Endodermal cell (in vitro differentiated cells): ENCODE measurements around the gene PCTP. TPM values are rescaled to one million over a fixed set of nuclear protein-coding genes. Genes with fewer than 3 reads are reported as not detected.

Experiments
- DNase-seq: peaks from one replicate; pipeline ENCODE4 v3.0.0-alpha.2; 2017
- H3K27ac ChIP-seq: 2 replicates; pipeline ENCODE4 v1.5.1; 2013; ENCODE audit warnings: mild to moderate bottlenecking, low read depth, low read length, moderate library complexity
- H3K27me3 ChIP-seq: 2 replicates; pipeline ENCODE4 v1.6.1; 2013; ENCODE audit warnings: mild to moderate bottlenecking, low read length, moderate library complexity; ENCODE audit not compliant: insufficient read depth, control insufficient read depth, poor library complexity, severe bottlenecking
- H3K36me3 ChIP-seq: 2 replicates; pipeline ENCODE4 v1.7.0; 2013; ENCODE audit warnings: mild to moderate bottlenecking, low read length, moderate library complexity; ENCODE audit not compliant: control insufficient read depth, insufficient read depth
- H3K4me1 ChIP-seq: one replicate; pipeline ENCODE4 v1.7.0; 2013; ENCODE audit warnings: low read length; ENCODE audit not compliant: control insufficient read depth, insufficient read depth
- H3K4me3 ChIP-seq: 2 replicates; pipeline ENCODE4 v1.5.1; 2013; ENCODE audit warnings: mild to moderate bottlenecking, low read length, moderate library complexity
- H3K9ac ChIP-seq: 2 replicates; pipeline ENCODE4 v1.6.1; 2013; ENCODE audit warnings: mild to moderate bottlenecking, low read length, moderate library complexity; ENCODE audit not compliant: poor library complexity, severe bottlenecking; ENCODE audit errors: extremely low read depth
- H3K9me3 ChIP-seq: 2 replicates; pipeline ENCODE4 v1.6.1; 2013; ENCODE audit warnings: mild to moderate bottlenecking, low read length, moderate library complexity; ENCODE audit not compliant: control insufficient read depth
- H3K27ac Mint-ChIP-seq: 2 replicates; pipeline ENCODE4 v1.8.0; 2020; ENCODE audit warnings: mixed read lengths
- H3K27me3 Mint-ChIP-seq: 2 replicates; pipeline ENCODE4 v1.8.0; 2021; ENCODE audit warnings: mild to moderate bottlenecking, mixed read lengths; ENCODE audit not compliant: insufficient read depth
- H3K36me3 Mint-ChIP-seq: 2 replicates; pipeline ENCODE4 v1.8.0; 2020; ENCODE audit warnings: low read depth, mixed read lengths
- H3K4me1 Mint-ChIP-seq: 2 replicates; pipeline ENCODE4 v1.8.0; 2020; ENCODE audit warnings: mixed read lengths
- H3K4me3 Mint-ChIP-seq: 2 replicates; pipeline ENCODE4 v1.8.0; 2020; ENCODE audit warnings: mild to moderate bottlenecking, moderate library complexity, mixed read lengths
- H3K9me3 Mint-ChIP-seq: 2 replicates; pipeline ENCODE4 v1.8.0; 2020; ENCODE audit warnings: mild to moderate bottlenecking, mixed read lengths
- CTCF ChIP-seq: fragments of 200-600 bp; sonication (generic); conservative IDR thresholded peaks from 2 replicates; pipeline ENCODE4 v1.5.0; 2021; ENCODE audit warnings: antibody characterized with exemption, mild to moderate bottlenecking
- WGBS, 2 experiments: methylation state at CpG; one replicate each; pipeline versions ENCODE4 v1.1.5 to v1.1.7; 2013; ENCODE audit warnings: missing lambda C conversion rate in 2 of 2, mixed read lengths in 1 of 2; ENCODE audit not compliant: insufficient coverage in 1 of 2, insufficient read length in 1 of 2; 5-methylcytosine and 5-hydroxymethylcytosine counted together
- long read RNA-seq, 4 experiments: library from polyadenylated mRNA in 2 of 4; library from RNA in 1 of 4; library from capped mRNA in 1 of 4; stranded (forward) in 3 of 4; unstranded in 1 of 4; transcript quantifications; one replicate each; pipeline ENCODE4 v2.0.0, GENCODE V29; 2020 to 2021; ENCODE audit warnings: inconsistent platforms in 1 of 4
- polyA plus RNA-seq, 2 experiments: library from polyadenylated mRNA; stranded (reverse); fragments of 50-300 nt; gene quantifications; one replicate each; pipeline ENCODE4 v1.2.3, GENCODE V29; 2013
- total RNA-seq, 2 donors: library from RNA; stranded (reverse); fragmentation: NEBNext Ultra II Directional in 1 of 2; extraction: Animal tissue kit (Norgen Biotek cat#: 25700) in 1 of 2; gene quantifications; 2 replicates in 1 of 2; 3 replicates in 1 of 2; pipeline ENCODE4 v1.2.1, GENCODE V29; 2021

The PCTP gene
- 10 to 100 TPM; 29.0 to 47.2 TPM for total RNA-seq
- 25.4 TPM for polyA plus RNA-seq (2013, experiment 1 of 2)
- 27.3 TPM for polyA plus RNA-seq (2013, experiment 2 of 2)
- long read RNA-seq, experiment 1, transcript PCTP-201 (6 exons, 2,044 nt) = major isoform, 14 of 23 reads
- long read RNA-seq, experiment 1, partial matches to known transcripts = 0 of 23 reads
- long read RNA-seq, experiment 1, other reads (novel, unspliced or antisense) = 7 of 23 reads
- long read RNA-seq, experiment 2, transcript PCTP-201 (6 exons, 2,044 nt) = major isoform, 80 of 104 reads
- long read RNA-seq, experiment 2, transcript PCTP-207 (6 exons, 2,680 nt) = minor isoform, 6 of 104 reads
- long read RNA-seq, experiment 2, partial matches to known transcripts = 3 of 104 reads
- long read RNA-seq, experiment 2, other reads (novel, unspliced or antisense) = 11 of 104 reads
- long read RNA-seq, experiment 3, transcript PCTP-202 (6 exons, 1,856 nt) = minor isoform, 5 of 193 reads
- long read RNA-seq, experiment 3, transcript PCTP-201 (6 exons, 2,044 nt) = major isoform, 163 of 193 reads
- long read RNA-seq, experiment 3, transcript PCTP-207 (6 exons, 2,680 nt) = minor isoform, 9 of 193 reads
- long read RNA-seq, experiment 3, partial matches to known transcripts = 4 of 193 reads
- long read RNA-seq, experiment 3, other reads (novel, unspliced or antisense) = 10 of 193 reads
- long read RNA-seq, experiment 4, transcript PCTP-202 (6 exons, 1,856 nt) = minor isoform, 8 of 96 reads
- long read RNA-seq, experiment 4, transcript PCTP-207 (6 exons, 2,680 nt) = minor isoform, 8 of 96 reads
- long read RNA-seq, experiment 4, transcript PCTP-201 (6 exons, 2,044 nt) = major isoform, 58 of 96 reads
- long read RNA-seq, experiment 4, partial matches to known transcripts = 14 of 96 reads
- long read RNA-seq, experiment 4, other reads (novel, unspliced or antisense) = 6 of 96 reads

- 0 to 1% methylated on average over 22 to 53 of the region's 53 CpGs for WGBS, 2 experiments
- Mint-ChIP-seq H3K4me3 (peak within 1 kb of the TSS; percentile 84), H3K27ac (peak within 1 kb of the TSS; percentile 89), H3K4me1 (peaks cover 14% of the 10 kb centered on the region), H3K27me3 (peaks cover 1% of the 10 kb centered on the region), H3K36me3 (peaks cover 17% of the 10 kb centered on the region), H3K9me3 (no peaks in the 10 kb centered on the region)
- Histone ChIP-seq H3K27me3 (no peaks in the 10 kb centered on the region), H3K9me3 (no peaks in the 10 kb centered on the region), H3K9ac (peak within 1 kb of the TSS; percentile 41), H3K4me1 (no peaks in the 10 kb centered on the region), H3K27ac (peak within 1 kb of the TSS; percentile 56), H3K36me3 (peaks cover 23% of the 10 kb centered on the region), H3K4me3 (peak within 1 kb of the TSS; percentile 97)
- DNase-seq = peak; percentile 99
- peak; percentile 73 for TF ChIP-seq CTCF
Observed at GRCh38 chr17:55750750-55751657, at the start of gene PCTP. Gene PCTP, plus strand, starts transcription at chr17:55751051. Its CDS starts 53 bp downstream, at chr17:55751104.

DNA sequence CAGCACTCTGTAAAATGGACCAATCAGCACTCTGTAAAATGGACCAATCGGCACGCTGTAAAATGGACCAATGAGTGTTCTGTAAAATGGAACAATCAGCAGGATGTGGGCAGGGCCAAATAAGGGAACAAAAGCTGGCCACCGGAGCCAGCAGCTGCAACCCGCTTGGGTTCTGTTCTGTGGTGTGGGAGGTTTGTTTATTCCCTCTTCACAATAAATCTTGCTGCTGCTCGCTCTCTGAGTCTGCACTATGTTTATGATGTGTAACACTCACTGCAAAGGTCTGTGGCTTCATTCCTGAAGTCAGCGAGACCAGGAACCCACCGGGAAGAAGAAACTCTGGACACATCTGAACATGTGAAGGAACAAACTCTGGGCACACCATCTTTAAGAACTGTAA is 48.7 kb upstream of the PCTP start:
- TF ChIP-seq CTCF = no peak
- WGBS, 2 experiments = 94 to 97% methylated on average over 3 to 7 of the region's 7 CpGs
- no peak overlapping the region for H3K4me3 Mint-ChIP-seq
- DNase-seq = peak; percentile 28
- Histone ChIP-seq H3K9ac (no peak overlapping the region), H3K4me1 (peaks cover 2% of the 10 kb centered on the region), H3K9me3 (no peaks in the 10 kb centered on the region), H3K27me3 (no peaks in the 10 kb centered on the region), H3K4me3 (no peak overlapping the region), H3K27ac (no peak overlapping the region), H3K36me3 (no peaks in the 10 kb centered on the region)
- H3K27me3 Mint-ChIP-seq = no peaks in the 10 kb centered on the region
- H3K36me3 Mint-ChIP-seq = no peaks in the 10 kb centered on the region
- H3K9me3 Mint-ChIP-seq = peaks cover 12% of the 10 kb centered on the region
- H3K4me1 Mint-ChIP-seq = peaks cover 13% of the 10 kb centered on the region
- H3K27ac Mint-ChIP-seq = no peak overlapping the region

DNA sequence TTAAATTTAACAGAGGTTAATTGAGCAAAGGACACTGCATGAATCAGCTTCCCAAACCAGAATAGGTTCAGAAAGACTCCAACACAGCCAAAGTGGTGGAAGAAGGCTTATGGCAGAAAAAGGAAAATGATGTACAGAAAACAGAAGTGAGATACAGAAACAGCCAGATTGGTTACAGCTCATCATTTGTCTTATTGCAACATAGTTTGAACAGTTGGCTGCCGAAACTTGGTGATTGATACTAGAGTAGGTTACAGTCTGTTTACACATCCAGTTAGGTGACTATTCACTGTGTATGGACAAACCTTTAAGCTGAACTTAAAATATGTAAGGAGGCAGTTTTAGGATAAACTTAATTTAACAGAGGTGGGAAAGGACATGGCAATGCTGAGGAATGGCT is 46.5 kb upstream of the PCTP start:
- Histone ChIP-seq H3K9me3 (no peaks in the 10 kb centered on the region), H3K4me1 (peaks cover 5% of the 10 kb centered on the region), H3K36me3 (no peaks in the 10 kb centered on the region), H3K9ac (no peak overlapping the region), H3K27me3 (no peaks in the 10 kb centered on the region), H3K27ac (no peak overlapping the region), H3K4me3 (no peak overlapping the region)
- H3K9me3 Mint-ChIP-seq = peaks cover 12% of the 10 kb centered on the region
- no peaks in the 10 kb centered on the region for H3K27me3 Mint-ChIP-seq
- no peak for TF ChIP-seq CTCF
- H3K4me1 Mint-ChIP-seq = peaks cover 26% of the 10 kb centered on the region
- H3K36me3 Mint-ChIP-seq = no peaks in the 10 kb centered on the region
- no peak overlapping the region for H3K27ac Mint-ChIP-seq
- no peak overlapping the region for H3K4me3 Mint-ChIP-seq
- DNase-seq = peak; percentile 5
- WGBS, 2 experiments = 90 to 95% methylated on average over 1 of the region's 1 CpG
